GM19438 (cell line): ENCODE results near the gene URB2.
A peak's percentile ranks its signal among the peaks of the same experiment; 100 is the strongest.
"Not testable (repeated sequence)": the region's sequence is repeated elsewhere in the genome, so short reads cannot be mapped to it uniquely, and the experiment has no call there.

Experiments used
- ATAC-seq: cut with Tn5 transposase; IDR thresholded peaks from one replicate; pipeline ENCODE4 v1.9.1; 2021; ENCODE audit warnings: low read depth; ENCODE audit not compliant: unreplicated experiment

Gene URB2

DNA sequence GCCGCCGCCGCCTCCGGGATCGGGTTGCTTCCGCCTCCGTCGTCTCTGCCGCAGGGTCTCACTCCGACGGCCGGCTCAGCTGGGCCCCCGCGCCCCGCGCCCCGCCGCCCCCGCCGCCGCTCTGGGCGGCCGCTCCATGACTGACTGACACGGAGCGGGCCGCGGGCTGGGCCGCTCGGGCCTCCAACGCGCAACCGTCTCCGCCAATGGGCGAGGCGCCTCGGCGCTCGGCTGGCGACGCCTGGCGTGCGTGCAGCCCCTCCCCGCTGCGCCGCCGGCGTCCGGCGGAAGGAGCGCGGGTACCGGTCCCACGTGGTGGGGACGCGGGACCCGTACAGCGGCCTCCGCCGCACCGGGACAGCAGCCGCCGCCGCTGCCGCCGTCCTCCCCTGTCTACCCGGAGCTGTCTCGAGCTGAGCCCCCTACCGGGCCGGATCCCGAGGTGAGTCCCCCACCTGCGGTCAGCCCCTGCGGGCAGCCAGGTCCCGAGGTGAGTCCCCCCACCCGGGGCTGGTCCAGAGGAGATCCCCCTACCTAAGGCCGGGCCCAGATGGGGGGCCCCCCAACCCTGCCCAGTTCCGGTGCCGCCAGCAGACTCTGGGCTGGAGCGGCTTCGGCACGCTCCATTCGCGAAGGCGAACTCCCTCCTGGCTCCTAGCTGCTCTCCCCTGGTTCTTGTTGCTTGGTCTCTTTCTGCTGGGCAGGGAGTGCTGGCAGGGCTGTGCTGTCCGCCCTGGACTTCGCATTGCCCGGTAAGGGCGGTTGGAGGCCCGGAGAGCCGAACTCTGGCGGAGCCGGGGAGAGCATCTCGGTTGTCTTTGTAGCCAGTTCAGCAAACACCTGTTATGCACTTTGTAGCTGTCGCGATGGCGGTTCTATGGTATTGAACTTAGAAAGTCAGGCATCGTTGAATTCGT, at the start of gene URB2, which contains the start of gene TAF5L:
URB2 (plus strand) TSS at position 333 of the 917 bp plus-strand sequence. CDS start 1,387 bp downstream, outside the sequence.
TAF5L (minus strand) TSS at position 208 of the 917 bp plus-strand sequence. CDS start 11,640 bp downstream, outside the sequence.
- ATAC-seq = peak; percentile 77

DNA sequence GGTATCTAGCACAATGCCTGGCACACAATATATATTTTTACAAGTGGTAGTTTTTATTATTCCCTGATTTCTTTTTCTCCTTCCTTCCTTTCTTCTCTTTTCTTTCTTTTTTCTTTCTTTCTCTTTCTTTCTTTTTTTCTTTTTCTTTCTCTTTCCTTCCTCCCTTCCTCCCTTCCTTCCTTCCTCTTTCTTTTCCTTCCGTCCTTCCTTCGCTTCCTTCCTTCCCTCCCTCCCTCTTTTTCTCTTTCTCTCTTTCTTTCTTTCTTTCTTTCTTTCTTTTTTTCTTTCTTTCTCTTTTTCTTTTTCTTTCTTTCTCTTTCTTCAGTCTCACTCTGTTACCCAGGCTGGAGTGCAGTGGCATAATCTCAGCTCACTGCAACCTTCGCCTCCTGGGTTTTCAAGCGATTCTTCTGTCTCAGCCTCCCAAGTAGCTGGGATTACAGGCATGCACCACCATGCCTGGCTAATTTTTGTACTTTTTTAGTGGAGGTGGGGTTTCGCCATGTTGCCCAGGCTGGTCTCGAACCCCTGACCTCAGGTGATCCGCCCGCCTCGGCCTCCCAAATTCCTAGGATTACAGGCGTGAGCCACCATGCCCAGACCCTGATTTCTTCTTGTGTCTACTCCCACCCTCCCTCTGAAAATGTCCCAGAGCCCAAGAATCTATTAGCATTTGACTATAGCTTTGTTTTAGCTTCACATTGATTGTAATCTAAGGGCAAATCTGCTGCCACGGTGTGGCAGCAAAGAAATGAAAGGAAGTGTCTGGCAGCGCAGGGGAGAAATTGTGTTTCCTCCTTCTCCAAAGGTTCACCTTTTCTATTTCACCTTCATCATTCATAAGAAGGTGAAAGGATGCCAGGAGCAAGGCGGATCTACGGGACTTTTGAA, 47.6 kb upstream of the URB2 start:
- ATAC-seq = no peak

DNA sequence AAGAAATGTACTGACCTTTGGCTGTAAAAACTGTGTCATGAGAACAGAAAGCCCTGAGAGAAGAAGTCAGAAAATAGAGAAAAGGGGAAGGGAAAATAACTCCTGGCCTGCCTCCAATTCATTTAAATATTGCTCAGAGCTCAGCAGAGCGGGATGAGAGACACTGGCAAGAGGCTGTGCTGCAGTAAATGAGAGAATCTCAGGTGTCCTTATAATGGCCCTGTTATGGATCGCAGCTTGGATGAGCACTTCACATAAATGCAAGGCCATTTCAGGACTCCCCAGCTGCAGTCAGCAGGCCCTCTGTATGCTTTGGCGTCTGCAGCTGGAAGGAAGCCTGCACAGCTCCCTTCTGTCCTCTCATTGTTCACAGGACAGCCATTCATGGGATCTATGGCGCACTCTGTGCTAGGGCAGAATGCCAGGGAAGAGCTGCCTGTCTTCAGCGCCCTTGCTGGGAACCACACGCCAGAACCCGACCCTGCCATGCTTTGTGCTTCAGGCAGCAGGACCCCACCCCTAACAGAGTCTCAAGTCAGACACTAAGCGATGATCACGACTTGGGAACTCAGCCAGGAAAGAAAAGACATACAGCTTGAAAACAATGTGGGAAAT, 46.9 kb upstream of the URB2 start:
- ATAC-seq = peak; percentile 87

DNA sequence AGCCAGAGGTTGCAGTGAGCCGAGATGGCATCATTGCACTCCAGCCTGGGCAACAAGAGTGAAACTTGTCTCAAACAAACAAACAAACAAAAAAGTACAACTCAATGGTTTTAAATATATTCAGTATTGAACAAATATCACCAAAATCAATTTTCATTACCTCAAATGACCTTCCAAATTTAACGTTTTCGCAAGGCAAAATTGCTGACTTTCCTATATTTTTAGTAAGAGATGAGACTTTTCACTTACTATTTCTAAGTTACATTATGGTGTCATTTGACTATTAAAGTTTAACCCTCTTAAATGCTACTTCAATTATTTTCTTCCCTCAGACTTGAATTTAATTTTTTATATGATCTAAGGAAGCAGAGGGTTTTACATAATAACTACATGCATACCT, 44.6 kb upstream of the URB2 start:
- no peak for ATAC-seq

DNA sequence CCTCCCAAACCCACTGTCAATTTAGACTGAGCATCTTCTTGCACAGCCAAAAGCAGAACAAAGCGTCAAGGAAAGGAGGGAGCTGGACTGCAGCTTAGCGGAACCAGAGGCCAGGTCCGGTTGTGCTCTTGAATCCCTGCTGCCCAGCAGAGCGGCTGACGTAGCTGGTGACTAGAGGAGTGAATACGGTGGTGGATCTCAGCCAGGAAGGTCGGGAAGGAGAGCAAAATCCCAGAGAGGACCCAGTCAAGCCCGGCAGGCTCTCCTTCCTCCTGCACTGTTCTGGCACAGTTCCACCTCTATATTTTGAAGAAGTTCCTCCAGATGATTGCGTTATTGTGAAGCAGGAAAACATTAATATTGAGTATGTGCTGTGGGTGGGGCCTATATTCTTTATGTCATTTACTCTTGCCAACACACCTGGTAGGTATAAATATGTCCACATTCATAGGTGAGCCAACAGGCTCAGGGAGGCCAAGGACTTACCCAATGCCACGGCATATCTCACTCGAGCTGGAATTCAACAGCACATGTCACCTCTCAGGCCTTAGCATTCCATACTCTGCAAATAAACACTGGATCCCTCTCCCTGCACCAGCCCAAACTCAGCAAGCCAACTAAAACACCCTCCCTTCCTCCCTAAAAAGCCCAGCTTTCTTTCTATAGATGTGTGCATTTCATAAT, 43.9 kb upstream of the URB2 start:
- no peak for ATAC-seq

DNA sequence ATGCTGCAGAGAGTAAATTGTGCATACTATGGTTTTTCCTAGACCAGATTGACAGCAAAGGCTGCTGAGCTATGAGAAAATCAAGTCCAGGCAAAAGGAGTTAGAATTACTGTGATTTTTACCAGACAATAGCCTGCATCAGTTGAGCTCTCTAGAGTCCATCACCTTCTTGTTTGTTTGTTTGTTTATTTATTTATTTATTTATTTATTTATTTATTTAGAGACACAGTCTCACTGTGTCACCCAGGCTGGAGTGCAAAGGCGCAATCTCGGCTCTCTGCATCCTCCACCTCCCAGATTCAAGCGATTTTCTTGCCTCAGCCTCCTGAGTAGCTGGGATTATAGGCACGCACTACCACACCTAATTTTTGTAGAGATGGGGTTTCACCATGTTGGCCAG, 43.3 kb upstream of the URB2 start:
- no peak for ATAC-seq

DNA sequence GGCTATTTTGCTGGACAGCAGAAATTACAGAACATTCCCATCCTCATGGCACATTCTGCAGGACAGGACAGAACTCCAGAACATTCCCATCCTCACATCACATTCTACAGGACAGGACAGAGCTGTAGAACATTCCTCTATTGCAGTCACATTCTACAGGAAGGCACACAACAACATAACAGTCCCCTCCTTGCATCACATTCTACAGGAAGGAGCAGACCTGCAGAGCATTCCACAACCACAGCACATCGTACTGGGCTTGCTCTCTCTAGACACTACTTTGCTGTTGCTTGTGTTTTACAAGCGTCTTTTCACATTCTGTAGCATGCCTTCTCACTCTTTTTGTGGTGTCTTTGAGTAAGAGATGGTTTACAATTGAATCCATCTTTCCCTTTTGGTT, 40.7 kb upstream of the URB2 start:
- no peak for ATAC-seq

DNA sequence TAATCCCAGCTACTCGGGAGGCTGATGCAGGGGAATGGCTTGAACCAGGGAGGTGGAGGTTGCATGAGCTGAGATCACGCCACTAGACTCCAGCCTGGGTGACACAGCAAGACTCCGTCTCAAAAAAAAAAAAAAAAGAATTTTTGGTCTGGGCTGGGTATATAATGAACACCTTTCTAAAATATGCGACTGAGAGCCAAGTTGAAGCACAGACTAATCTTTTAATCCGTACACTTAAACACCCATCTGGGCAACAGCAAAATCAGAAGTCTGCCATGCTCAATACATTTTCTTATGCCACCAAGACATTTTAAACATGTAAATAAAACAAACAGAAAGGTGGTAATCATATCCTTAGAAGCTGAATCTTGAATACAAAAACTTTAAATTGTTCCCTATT, 35.9 kb upstream of the URB2 start:
- ATAC-seq = no peak

DNA sequence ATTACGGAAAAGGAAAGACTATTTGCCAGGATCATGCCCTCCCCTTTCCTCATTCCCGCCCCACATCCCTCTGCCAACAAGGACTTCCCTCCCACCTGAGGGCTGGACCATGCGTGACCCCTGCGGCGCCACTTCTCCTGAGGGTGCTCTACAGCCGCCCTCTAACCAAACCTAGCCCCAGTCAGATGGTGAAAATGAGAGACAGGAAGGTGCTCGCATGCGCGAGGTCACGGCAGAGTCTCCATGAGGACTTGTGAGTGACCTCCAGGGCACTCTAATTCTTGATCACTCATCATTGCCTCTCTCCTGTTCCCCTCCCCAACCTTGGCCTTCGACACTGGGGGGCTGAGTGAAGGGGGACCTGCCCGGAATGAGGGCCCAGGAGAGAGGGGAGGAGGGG, 32.2 kb upstream of the URB2 start:
- no peak for ATAC-seq

DNA sequence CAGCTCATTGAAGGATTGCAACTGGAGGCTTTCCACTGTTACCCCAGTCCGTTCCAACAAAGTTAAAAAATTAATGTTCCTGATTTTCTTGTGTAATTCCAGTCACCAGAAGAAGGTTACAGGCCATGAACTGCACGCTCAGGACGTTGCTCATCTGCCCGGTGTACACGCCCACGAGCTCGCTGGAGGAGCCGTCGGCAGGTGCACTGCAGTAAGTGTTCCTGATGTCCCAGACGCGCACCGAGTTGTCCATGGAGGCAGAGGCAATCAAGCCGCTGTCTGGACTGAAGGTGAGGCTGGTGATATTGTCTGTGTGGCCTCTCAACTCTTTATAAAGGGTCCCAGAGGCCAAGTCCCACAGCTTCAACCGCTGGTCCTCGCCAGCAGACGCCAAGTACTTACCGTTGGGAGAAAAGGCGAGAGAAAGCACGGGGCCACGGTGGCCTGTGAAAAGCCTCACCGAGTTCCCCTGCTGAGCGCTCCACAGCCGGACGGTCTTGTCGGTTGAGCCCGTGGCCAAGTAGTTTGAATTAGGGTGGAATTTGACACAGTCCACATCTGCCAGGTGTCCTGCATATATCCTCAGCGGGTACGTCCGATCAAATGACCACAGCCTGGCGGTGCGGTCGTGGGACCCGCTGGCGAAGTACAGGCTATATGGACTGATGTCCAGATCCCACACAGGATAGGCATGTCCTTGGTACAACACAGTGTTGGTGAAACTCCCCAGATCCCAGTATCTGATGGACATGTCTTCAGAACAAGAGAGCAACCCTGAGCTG, 31.6 kb upstream of the URB2 start:
- no peak for ATAC-seq

DNA sequence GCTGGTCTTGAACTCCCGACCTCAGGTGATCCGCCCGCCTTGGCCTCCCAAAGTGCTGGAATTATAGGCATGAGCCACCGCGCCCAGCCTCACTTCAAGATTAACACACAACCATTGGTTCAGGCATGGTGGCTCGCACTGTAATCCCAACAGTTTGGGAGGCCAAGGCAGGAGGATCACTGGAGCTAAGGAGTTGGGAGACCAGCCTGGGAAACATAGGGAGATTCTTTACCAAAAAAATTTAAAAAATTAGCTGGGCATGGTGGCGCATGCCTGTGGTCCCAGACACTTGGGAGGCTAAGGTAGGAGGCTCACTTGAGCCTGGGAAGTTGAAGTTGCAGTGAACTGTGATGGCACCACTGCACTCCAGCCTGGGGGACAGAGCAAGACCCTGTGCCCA, 30.2 kb upstream of the URB2 start:
- not testable (repeated sequence) for ATAC-seq

DNA sequence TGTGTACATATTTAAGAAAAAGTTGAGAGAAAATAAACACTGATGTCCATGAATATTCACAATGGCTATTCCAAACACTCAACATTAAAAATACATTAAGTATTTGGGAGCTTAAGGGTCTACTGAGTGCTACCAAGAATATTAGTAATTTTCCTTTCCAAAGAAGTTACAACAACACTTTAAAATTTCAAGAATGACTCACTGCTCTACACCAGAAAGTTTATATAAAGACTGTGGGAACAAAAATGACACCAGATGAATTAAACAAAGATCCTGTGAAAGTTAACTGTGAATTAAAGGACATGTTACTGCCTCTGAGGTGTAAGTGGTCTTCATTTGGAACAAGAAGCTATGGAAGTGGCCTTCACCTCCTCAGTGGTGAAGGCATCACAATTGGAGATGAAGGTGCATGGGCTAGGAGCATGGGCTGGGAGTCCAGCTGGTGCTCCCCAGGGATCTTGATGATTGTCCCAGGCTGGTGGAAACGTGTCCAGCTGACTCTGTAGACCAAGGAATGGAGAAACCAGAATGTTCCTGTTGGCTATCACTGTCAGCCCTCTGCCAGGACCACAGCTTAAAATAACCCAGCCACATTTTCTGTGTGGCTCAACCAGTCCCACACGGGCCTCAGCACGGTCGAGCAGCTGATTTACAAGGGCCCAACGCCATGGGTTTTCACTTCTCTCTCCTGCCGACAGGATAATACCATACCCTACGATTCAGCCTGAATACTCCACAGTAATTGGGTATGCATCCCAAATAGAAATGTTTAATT, 28.9 kb upstream of the URB2 start:
- ATAC-seq = no peak

DNA sequence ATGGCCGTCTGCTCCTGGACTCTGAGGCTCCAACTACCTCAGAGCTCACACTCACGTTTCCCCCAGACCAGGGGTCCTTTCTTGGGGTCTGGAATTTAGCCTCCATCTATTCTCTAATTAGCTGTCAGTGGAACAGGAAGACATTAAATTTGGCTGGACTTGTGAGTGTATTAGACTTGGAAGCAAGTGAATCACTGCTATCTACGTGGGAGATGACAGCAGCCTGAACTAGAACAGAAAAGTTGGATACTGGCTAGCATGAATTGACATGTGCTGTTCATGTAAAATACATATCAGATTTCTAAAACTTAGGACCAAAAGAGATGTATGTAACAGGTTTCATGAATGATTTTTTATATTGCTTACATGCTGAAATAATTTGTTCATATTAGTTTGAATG, 28.2 kb upstream of the URB2 start:
- ATAC-seq = no peak

DNA sequence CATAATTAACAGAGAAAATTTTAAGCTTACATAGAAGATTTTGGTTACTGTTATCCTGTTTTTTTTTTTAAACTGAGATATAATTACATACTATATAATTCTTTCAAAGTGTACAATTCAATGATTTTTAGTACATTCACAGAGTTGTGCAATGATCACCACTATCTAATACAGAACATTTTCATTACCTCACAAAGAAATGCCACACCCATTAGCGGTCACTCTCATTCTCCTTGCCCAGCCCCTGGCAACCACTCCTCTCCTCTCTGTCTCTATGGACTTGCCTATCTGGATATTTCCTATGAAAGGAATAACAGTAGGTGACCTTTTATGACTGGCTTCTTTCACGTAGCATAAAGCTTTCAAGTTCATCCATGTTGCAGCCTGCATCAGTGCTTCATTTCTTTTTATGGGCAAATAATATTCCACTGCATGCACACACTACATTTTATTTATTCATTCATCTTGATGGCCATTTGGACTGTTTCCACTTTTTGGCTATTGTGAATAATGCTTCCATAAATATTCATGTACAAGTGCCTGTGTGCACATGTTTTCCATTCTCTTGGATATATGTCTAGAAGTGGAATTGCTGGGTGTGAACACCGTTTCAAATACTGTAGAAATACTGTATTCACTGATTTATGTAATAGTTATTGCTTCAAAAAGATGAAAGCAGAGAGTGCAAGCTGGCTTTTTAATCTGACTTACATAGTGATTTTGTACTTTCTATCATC, 26.7 kb upstream of the URB2 start:
- ATAC-seq = no peak

DNA sequence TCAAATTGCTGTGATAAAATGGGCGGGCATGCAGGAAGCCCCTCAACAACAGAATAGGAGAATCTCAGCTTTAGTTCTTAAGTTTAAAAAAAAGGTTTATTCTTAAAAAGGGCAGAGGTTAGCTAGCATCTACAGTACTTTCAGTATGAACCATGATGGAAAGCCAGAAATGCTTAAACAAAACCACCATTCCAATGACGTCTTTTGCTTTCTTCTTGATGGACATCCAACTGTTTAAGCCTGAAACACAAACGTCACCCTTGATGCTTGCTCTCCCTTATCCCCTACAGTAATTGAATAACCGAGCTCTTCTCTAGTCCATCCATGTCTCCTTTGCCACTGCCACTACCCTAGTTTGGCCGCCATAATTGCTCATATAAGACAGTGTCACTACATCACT, 25.8 kb upstream of the URB2 start:
- no peak for ATAC-seq

DNA sequence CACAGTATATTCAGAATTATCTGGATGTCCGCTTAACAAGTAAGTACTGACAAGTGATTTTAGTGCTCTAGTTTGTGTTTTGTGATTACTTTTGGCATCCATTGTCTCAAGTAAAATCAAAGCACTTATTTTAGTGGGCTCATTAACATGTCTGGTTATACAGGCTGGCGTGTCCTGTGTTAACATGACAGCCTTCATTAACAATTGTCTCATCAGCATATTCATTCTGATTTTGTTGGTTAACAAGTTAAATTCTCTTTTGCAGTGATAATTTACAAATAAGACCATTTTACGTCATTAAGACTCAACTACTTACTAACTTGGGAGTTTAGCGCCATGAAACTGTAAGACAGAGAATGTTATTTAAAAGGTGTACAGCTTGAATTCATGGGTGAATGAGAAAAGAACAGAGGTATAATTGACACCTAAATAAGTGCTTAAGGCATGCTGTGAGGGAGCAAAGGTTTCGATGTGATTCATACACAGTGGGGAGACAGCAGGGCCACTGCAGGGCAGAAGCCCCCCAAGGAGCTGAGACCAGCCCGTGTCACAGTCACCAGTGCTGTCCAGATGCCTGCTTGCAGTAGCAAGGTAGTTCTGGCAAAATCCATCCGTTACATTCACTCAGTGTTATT, 22.6 kb upstream of the URB2 start:
- ATAC-seq = no peak

DNA sequence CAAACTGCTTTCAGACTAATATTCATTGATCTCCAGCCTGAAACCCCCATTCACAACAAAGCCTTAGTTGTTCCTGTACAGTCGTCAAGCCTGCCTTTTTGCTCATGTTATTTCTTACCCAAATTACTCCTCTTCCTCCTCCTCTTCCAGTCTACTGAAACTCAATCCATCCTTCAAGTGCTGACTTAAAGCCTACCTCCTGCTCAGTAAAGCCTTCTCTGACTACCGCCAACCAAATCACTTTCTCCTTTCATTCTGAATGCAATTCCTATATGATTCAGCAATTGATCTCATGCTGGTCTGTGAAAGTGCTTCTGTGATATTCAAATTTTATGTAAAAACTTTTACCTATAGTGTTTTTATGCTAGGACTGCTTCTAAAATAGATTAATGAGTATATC, 18.7 kb upstream of the URB2 start:
- ATAC-seq = no peak

DNA sequence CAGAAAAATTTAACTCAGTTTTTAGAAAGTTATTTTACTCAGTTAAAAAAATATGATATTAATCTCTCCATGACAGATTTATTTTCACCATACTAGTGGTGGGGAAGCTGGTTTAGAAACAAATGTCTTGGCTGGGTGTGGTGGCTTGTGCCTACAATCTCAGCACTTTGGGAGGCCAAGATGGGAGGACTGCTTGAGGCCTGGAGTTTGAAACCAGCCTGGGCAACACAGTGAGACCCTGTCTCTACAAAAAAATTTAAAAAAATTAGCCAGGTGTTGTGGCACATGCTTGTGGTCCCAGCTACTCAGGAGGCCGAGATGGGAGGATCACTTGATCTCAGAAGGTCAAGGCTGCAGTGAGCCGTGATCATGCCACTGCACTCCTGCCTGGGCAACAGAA, 17.5 kb upstream of the URB2 start:
- ATAC-seq = no peak
